ENCODE results near the gene PDZRN4. TPM values are rescaled to one million over a fixed set of nuclear protein-coding genes. Genes with fewer than 3 reads are reported as not detected.
A peak's percentile ranks its signal among the peaks of the same experiment; 100 is the strongest.

Gene PDZRN4
- total RNA-seq = under 1 TPM in 2 of 6 donors, not detected in 4; 0.12 to 0.26 TPM
- polyA plus RNA-seq = under 1 TPM; 0.23 TPM

DNA sequence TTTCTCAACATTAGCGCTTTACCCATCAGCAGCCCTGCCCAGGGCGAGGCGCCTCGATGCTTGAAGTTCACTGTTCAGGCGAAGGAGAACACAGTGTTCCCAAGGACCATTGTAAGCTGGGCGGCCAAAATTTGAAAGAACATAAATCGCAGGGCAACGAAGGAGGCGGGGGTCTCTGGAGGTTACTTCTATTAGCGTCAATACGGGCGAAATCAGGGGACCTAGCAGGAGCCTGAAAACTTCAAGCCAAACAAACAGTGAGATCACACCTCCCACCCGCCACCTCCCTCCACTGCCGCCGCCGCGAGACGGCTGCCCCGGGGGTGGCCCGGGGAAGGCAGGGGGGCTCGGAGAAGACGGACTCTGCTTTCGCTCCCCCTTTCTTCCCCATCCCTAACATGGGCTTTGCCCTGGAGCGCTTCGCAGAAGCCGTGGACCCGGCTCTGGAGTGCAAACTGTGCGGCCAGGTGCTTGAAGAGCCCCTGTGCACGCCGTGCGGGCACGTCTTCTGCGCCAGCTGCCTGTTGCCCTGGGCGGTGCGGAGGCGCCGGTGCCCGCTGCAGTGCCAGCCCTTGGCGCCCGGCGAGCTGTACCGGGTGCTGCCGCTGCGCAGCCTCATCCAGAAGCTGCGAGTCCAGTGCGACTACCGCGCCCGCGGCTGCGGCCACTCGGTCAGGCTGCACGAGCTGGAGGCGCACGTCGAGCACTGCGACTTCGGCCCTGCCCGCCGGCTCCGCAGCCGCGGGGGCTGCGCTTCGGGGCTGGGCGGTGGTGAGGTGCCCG, at the start of gene PDZRN4:
Gene PDZRN4, plus strand, starts transcription at position 263 of the 783 bp plus-strand sequence.
- peak in 3 of 6 donors; percentile 19 to 77 (median 60) for DNase-seq
- TF ChIP-seq, protein P1, sequence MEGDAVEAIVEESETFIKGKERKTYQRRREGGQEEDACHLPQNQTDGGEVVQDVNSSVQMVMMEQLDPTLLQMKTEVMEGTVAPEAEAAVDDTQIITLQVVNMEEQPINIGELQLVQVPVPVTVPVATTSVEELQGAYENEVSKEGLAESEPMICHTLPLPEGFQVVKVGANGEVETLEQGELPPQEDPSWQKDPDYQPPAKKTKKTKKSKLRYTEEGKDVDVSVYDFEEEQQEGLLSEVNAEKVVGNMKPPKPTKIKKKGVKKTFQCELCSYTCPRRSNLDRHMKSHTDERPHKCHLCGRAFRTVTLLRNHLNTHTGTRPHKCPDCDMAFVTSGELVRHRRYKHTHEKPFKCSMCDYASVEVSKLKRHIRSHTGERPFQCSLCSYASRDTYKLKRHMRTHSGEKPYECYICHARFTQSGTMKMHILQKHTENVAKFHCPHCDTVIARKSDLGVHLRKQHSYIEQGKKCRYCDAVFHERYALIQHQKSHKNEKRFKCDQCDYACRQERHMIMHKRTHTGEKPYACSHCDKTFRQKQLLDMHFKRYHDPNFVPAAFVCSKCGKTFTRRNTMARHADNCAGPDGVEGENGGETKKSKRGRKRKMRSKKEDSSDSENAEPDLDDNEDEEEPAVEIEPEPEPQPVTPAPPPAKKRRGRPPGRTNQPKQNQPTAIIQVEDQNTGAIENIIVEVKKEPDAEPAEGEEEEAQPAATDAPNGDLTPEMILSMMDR (IDR thresholded peaks at IDR 0.05) = no peak
- 3 to 4% methylated on average over 45 to 67 of the region's 67 CpGs for WGBS, 2 donors
- no peaks in the 10 kb centered on the region for H3K9me3 ChIP-seq
- no peaks in the 10 kb centered on the region for H3K4me1 ChIP-seq
- ATAC-seq = peak in 3 of 4 donors; percentile 53 to 62 (median 56)
- peaks cover 0 to 11% (median 4%) of the 10 kb centered on the region in 4 donors for H3K27me3 ChIP-seq
- intact Hi-C loops (cut with DNase I) = no loop called here
- H3K36me3 ChIP-seq = no peaks in the 10 kb centered on the region
- H3K4me3 ChIP-seq = peak within 1 kb of the TSS in 1 of 4 donors; percentile 32
- no peak for FAIRE-seq
- H3K27ac ChIP-seq = no peak within 1 kb of the TSS

DNA sequence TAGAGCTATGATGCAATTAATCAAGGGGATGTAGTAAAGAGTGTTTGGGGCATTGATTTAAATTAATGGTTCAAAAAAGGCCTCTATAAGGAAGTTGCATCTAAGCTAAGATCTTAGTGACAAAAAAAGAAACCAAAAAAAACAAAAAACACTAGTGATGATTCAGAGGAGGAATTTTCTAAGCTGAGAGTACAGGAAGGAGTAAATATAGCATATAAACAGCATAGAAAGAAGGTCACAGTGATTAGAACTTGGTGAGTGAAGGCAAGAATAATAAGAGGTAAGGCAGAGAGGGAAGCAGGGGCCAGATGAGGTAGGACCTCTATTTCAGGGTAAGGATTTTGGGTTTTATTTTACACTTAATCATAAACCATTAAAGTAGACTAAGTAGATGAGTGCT, 48.0 kb upstream of the PDZRN4 start:
- Histone ChIP-seq H3K27me3 (no peaks in the 10 kb centered on the region), H3K9me3 (no peaks in the 10 kb centered on the region), H3K27ac (no peak overlapping the region), H3K36me3 (no peaks in the 10 kb centered on the region), H3K4me1 (no peaks in the 10 kb centered on the region), H3K4me3 (no peak overlapping the region)
- intact Hi-C loops (cut with DNase I) = no loop called here
- no peak for FAIRE-seq
- TF ChIP-seq, protein P1 (IDR thresholded peaks at IDR 0.05) = no peak
- no peak for DNase-seq
- ATAC-seq = no peak

DNA sequence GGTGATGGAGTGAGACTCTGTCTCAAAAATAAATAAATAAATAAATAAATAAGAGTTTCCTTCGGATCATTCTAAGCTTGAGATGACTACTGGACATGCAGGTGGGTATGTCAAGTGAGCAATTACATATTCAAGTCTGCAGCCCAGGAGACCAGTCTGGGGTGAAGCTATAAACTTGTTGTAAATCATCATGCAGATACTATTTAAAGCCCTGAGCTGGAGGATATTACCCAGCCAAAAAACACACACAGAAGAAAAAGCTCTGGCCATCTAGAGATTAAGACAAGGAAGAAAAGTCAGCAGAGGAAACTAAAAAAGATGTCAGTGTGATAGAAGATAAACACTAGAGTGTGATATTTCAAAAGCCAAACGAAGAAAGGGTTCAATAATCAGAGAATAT, 47.0 kb upstream of the PDZRN4 start:
- TF ChIP-seq, protein P1 (IDR thresholded peaks at IDR 0.05) = no peak
- intact Hi-C loops (cut with DNase I) = no loop called here
- H3K36me3 ChIP-seq = no peaks in the 10 kb centered on the region
- FAIRE-seq (no peak), ATAC-seq (no peak), DNase-seq (no peak)
- no peaks in the 10 kb centered on the region for H3K9me3 ChIP-seq
- H3K27ac ChIP-seq = no peak overlapping the region
- H3K4me1 ChIP-seq = no peaks in the 10 kb centered on the region
- WGBS, 2 donors = 38 to 48% methylated on average over 2 of the region's 2 CpGs
- no peak overlapping the region for H3K4me3 ChIP-seq
- no peaks in the 10 kb centered on the region for H3K27me3 ChIP-seq

DNA sequence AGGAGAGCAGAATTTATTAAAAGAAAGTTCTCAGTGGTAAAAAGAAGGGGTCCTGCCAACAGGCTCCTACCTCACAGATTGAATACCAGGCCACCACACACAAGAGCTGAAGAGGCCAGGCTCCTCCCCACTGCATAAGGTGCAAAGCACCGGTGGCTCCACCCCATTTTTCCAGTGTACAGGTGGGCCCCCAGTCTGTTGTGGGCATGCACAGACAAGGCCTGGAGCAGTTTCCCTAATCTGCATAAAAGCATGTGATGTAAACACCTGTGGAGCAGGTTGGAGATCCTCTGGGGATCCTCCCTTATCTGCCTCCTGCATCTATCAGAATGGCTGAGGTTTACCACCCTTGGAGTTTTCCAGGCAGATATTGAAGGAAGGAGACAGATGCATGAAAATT, 45.7 kb upstream of the PDZRN4 start:
- intact Hi-C loops (cut with DNase I) = no loop called here
- Histone ChIP-seq H3K4me1 (no peaks in the 10 kb centered on the region), H3K4me3 (no peak overlapping the region), H3K27ac (no peak overlapping the region), H3K36me3 (no peaks in the 10 kb centered on the region), H3K27me3 (no peaks in the 10 kb centered on the region), H3K9me3 (no peaks in the 10 kb centered on the region)
- ATAC-seq = no peak
- FAIRE-seq = no peak
- 80 to 85% methylated on average over 1 of the region's 1 CpG for WGBS, 2 donors
- TF ChIP-seq, protein P1 (IDR thresholded peaks at IDR 0.05) = no peak
- no peak for DNase-seq

DNA sequence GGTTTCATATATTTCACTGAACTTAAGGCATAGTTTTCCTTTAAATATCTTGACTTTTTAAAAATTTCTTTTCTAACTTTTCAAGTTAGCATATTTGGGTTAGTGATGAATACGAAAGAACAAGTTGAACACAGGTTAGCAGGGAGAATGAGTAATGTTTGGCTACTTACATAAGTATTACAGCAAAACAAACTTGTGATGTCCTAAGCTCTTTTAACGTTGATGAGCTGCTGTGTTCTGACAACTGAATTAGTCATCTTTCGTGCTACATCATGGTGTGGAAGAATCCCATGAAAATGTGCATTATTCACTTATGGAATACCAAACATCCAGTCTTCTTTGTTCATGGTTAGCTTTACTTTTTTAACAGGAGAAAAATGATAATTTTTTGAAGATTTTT, 36.3 kb upstream of the PDZRN4 start:
- DNase-seq = no peak
- FAIRE-seq = no peak
- H3K4me3 ChIP-seq = no peak overlapping the region
- H3K27ac ChIP-seq = no peak overlapping the region
- TF ChIP-seq, protein P1 (IDR thresholded peaks at IDR 0.05) = no peak
- intact Hi-C loops (cut with DNase I) = no loop called here
- ATAC-seq = no peak
- H3K4me1 ChIP-seq = no peaks in the 10 kb centered on the region
- H3K36me3 ChIP-seq = no peaks in the 10 kb centered on the region
- no peaks in the 10 kb centered on the region for H3K27me3 ChIP-seq
- H3K9me3 ChIP-seq = no peaks in the 10 kb centered on the region
- 35 to 54% methylated on average over 3 of the region's 3 CpGs for WGBS, 2 donors
